H1 (cell line): ENCODE measurements around the gene ZNF555. TPM values are rescaled to one million over a fixed set of nuclear protein-coding genes. Genes with fewer than 3 reads are reported as not detected.

Experiments
- CTCF ChIA-PET: fragments of 300-600 bp; sonication (Branson Sonifier 250); formaldehyde crosslinking; loops from one replicate; lab custom pipeline; 2021; ENCODE audit not compliant: partially characterized antibody; lab: Charles Lee
- POLR2A ChIA-PET: fragments of 300-600 bp; sonication (Branson Sonifier 250); formaldehyde crosslinking; loops from one replicate; lab custom pipeline; 2021; ENCODE audit warnings: inconsistent platforms; ENCODE audit not compliant: partially characterized antibody; lab: Charles Lee
- DNase-seq, 2 experiments: peaks; one replicate each; pipeline versions ENCODE4 v3.0.0 to v3.0.0-alpha.2; 2010 to 2022; ENCODE audit warnings: low spot score in 2 of 2, low read depth in 1 of 2, mixed read lengths in 1 of 2
- FAIRE-seq: peaks from 2 replicates; lab custom pipeline; 2011; peaks lifted over from hg19 to GRCh38; lab: Jason Lieb, UNC
- H2AFZ ChIP-seq: 2 replicates; pipeline ENCODE4 v1.8.1; 2012; ENCODE audit warnings: low read length, inconsistent platforms
- H2AK5ac ChIP-seq: 2 replicates; pipeline ENCODE4 v1.6.1; 2013; ENCODE audit warnings: low read depth, low read length
- H2BK120ac ChIP-seq: replicated peaks from 2 replicates; pipeline ENCODE3; 2013; ENCODE audit warnings: low read depth, low read length, inconsistent platforms
- H2BK12ac ChIP-seq: 2 replicates; pipeline ENCODE4 v1.6.1; 2013; ENCODE audit warnings: low read depth, low read length
- H2BK15ac ChIP-seq: 2 replicates; pipeline ENCODE4 v1.6.1; 2013; ENCODE audit warnings: low read length
- H2BK20ac ChIP-seq: 2 replicates; pipeline ENCODE4 v1.6.1; 2013; ENCODE audit warnings: low read length
- H2BK5ac ChIP-seq: 2 replicates; pipeline ENCODE4 v1.6.1; 2013; ENCODE audit warnings: low read depth, low read length
- H3K14ac ChIP-seq: 2 replicates; pipeline ENCODE4 v1.6.1; 2013; ENCODE audit warnings: inconsistent platforms; ENCODE audit not compliant: insufficient read length
- H3K18ac ChIP-seq: 2 replicates; pipeline ENCODE4 v1.6.1; 2013; ENCODE audit warnings: low read length; ENCODE audit errors: extremely low read depth
- H3K23ac ChIP-seq: 2 replicates; pipeline ENCODE4 v1.6.1; 2013; ENCODE audit warnings: inconsistent platforms; ENCODE audit not compliant: insufficient read length
- H3K23me2 ChIP-seq: 2 replicates; pipeline ENCODE4 v1.6.1; 2013; ENCODE audit warnings: low read depth, low read length
- H3K27ac ChIP-seq: 2 replicates; pipeline ENCODE4 v1.6.1; 2011; ENCODE audit warnings: low read depth, low read length, inconsistent platforms
- H3K27me3 ChIP-seq, 4 experiments: replicated peaks in 1 of 4; 1 replicate in 1 of 4; 2 replicates in 3 of 4; pipeline versions ENCODE4 v1.6.1 to v1.8.1; 2011 to 2013; ENCODE audit warnings: low read length in 3 of 4, mild to moderate bottlenecking in 3 of 4, inconsistent platforms in 2 of 4, mixed read lengths in 2 of 4, moderate library complexity in 1 of 4; ENCODE audit not compliant: control insufficient read depth in 3 of 4, insufficient read depth in 3 of 4; ENCODE audit errors: extremely low read depth in 1 of 4
- H3K36me3 ChIP-seq, 4 experiments: 2 replicates each; pipeline versions ENCODE4 v1.6.1 to v1.8.1; 2011 to 2013; ENCODE audit warnings: mild to moderate bottlenecking in 4 of 4, low read length in 3 of 4, moderate library complexity in 2 of 4, control low read depth in 1 of 4, inconsistent platforms in 1 of 4; ENCODE audit not compliant: insufficient read depth in 4 of 4, control insufficient read depth in 2 of 4
- H3K4ac ChIP-seq: replicated peaks from 2 replicates; pipeline ENCODE3; 2013; ENCODE audit warnings: low read length, low read depth, mixed read lengths, inconsistent platforms; ENCODE audit not compliant: insufficient read length
- H3K4me1 ChIP-seq, 4 experiments: replicated peaks in 1 of 4; 1 replicate in 1 of 4; 2 replicates in 3 of 4; pipeline versions ENCODE4 v1.6.1 to v1.8.1; 2011 to 2013; ENCODE audit warnings: low read length in 3 of 4, inconsistent platforms in 2 of 4, mixed read lengths in 1 of 4; ENCODE audit not compliant: insufficient read depth in 4 of 4, control insufficient read depth in 3 of 4
- H3K4me2 ChIP-seq, 2 experiments: 2 replicates each; pipeline versions ENCODE4 v1.6.1 to v1.8.1; 2011 to 2013; ENCODE audit warnings: low read depth in 2 of 2, low read length in 2 of 2, control low read depth in 1 of 2, inconsistent platforms in 1 of 2, mild to moderate bottlenecking in 1 of 2; ENCODE audit not compliant: insufficient read depth in 1 of 2
- H3K4me3 ChIP-seq, 4 experiments: fragments of 200-600, 300-600 bp in 1 of 4; sonication (generic), shearing (Covaris generic), sonication (Bioruptor Twin) in 1 of 4; 2 replicates each; pipeline versions ENCODE4 v1.5.1 to v1.8.1; 2011 to 2016; ENCODE audit warnings: low read length in 4 of 4, low read depth in 3 of 4, control low read depth in 2 of 4, inconsistent platforms in 2 of 4, mild to moderate bottlenecking in 2 of 4, mixed read lengths in 1 of 4, moderate library complexity in 1 of 4; ENCODE audit not compliant: insufficient read depth in 2 of 4; ENCODE audit errors: extremely low read depth in 1 of 4
- H3K56ac ChIP-seq: replicated peaks from 2 replicates; pipeline ENCODE3; 2013; ENCODE audit warnings: low read depth, mild to moderate bottlenecking, mixed read lengths, low read length, inconsistent platforms; ENCODE audit not compliant: insufficient read length
- H3K79me1 ChIP-seq: 2 replicates; pipeline ENCODE4 v1.6.1; 2013; ENCODE audit warnings: low read depth, low read length, control low read depth
- H3K79me2 ChIP-seq, 2 experiments: 2 replicates each; pipeline versions ENCODE4 v1.6.1 to v1.8.1; 2012 to 2013; ENCODE audit warnings: low read length in 2 of 2, mild to moderate bottlenecking in 2 of 2, inconsistent platforms in 1 of 2; ENCODE audit not compliant: insufficient read depth in 2 of 2, control insufficient read depth in 1 of 2
- H3K9ac ChIP-seq, 4 experiments: replicated peaks in 1 of 4; 1 replicate in 1 of 4; 2 replicates in 3 of 4; pipeline versions ENCODE4 v1.6.1 to v1.8.1; 2011 to 2013; ENCODE audit warnings: low read depth in 3 of 4, low read length in 3 of 4, control low read depth in 2 of 4, mild to moderate bottlenecking in 2 of 4, moderate library complexity in 2 of 4, inconsistent platforms in 1 of 4; ENCODE audit errors: extremely low read depth in 1 of 4
- H3K9me3 ChIP-seq, 2 experiments: 2 replicates each; pipeline versions ENCODE4 v1.6.1 to v1.8.1; 2012 to 2013; ENCODE audit warnings: mild to moderate bottlenecking in 2 of 2, moderate library complexity in 2 of 2, control low read depth in 1 of 2, inconsistent platforms in 1 of 2, low read depth in 1 of 2, low read length in 1 of 2, mixed read lengths in 1 of 2; ENCODE audit not compliant: insufficient read depth in 2 of 2
- H4K20me1 ChIP-seq, 2 experiments: replicated peaks in 1 of 2; 2 replicates each; pipeline versions ENCODE3 to v1.8.1; 2011 to 2013; ENCODE audit warnings: inconsistent platforms in 2 of 2, low read length in 2 of 2, mild to moderate bottlenecking in 1 of 2; ENCODE audit not compliant: insufficient read depth in 2 of 2, control insufficient read depth in 1 of 2
- H4K5ac ChIP-seq: 2 replicates; pipeline ENCODE4 v1.6.1; 2013; ENCODE audit warnings: low read length, low read depth, mixed read lengths, inconsistent platforms; ENCODE audit not compliant: insufficient read length
- H4K8ac ChIP-seq: 2 replicates; pipeline ENCODE4 v1.8.0; 2013; ENCODE audit warnings: mild to moderate bottlenecking, moderate library complexity, low read length, inconsistent platforms; ENCODE audit not compliant: insufficient read depth; ENCODE audit errors: extremely low read depth
- H4K91ac ChIP-seq: replicated peaks from 2 replicates; pipeline ENCODE3; 2013; ENCODE audit warnings: low read length, mixed read lengths, inconsistent platforms; ENCODE audit not compliant: insufficient read length
- BRCA1 ChIP-seq: IDR thresholded peaks from 2 replicates; pipeline ENCODE4 v1.6.1; 2012; ENCODE audit warnings: low read depth, low read length, improper control_type of control experiment
- CREB1 ChIP-seq: IDR thresholded peaks from 2 replicates; pipeline ENCODE4 v1.6.1; 2012; ENCODE audit warnings: inconsistent platforms
- CTBP2 ChIP-seq: IDR thresholded peaks from 2 replicates; pipeline ENCODE4 v1.7.0; 2011; ENCODE audit warnings: borderline replicate concordance, mild to moderate bottlenecking, moderate library complexity, mixed read lengths, low read length; ENCODE audit not compliant: insufficient read depth, insufficient read length
- HDAC6 ChIP-seq: IDR thresholded peaks from one replicate; pipeline ENCODE4 v1.7.1; 2012; ENCODE audit warnings: low read depth, mild to moderate bottlenecking, inconsistent platforms, low read length, moderate library complexity
- JUND ChIP-seq: IDR thresholded peaks from 2 replicates; pipeline ENCODE4 v1.6.1; 2011; ENCODE audit warnings: mild to moderate bottlenecking, improper control_type of control experiment, low read length
- PHF8 ChIP-seq: fragments of 200-600 bp; sonication (generic); conservative IDR thresholded peaks from 2 replicates; pipeline ENCODE4 v1.7.1; 2012; ENCODE audit warnings: low read depth, mild to moderate bottlenecking, inconsistent platforms, low read length, moderate library complexity
- POU5F1 ChIP-seq: IDR thresholded peaks from 2 replicates; pipeline ENCODE4 v1.6.1; 2011; ENCODE audit warnings: low read depth, mild to moderate bottlenecking, low read length, moderate library complexity
- RAD21 ChIP-seq, 2 experiments: IDR thresholded peaks in 1 of 2; conservative IDR thresholded peaks in 1 of 2; 2 replicates each; pipeline ENCODE4 v1.6.1; 2011; ENCODE audit warnings: low read depth in 2 of 2, low read length in 2 of 2, improper control_type of control experiment in 1 of 2, inconsistent platforms in 1 of 2, mild to moderate bottlenecking in 1 of 2, moderate library complexity in 1 of 2
- SIX5 ChIP-seq: IDR thresholded peaks from 2 replicates; pipeline ENCODE4 v1.6.1; 2011; ENCODE audit warnings: mild to moderate bottlenecking, low read depth, low read length
- SP2 ChIP-seq: IDR thresholded peaks from 2 replicates; pipeline ENCODE4 v1.6.1; 2012; ENCODE audit warnings: mild to moderate bottlenecking, low read length, inconsistent platforms
- WGBS, 2 experiments: shearing (Covaris generic) in 1 of 2; methylation state at CpG; one replicate each; pipeline versions ENCODE4 v1.1.6 to v1.1.7; 2013 to 2015; ENCODE audit warnings: low lambda C conversion rate in 2 of 2, mixed read lengths in 2 of 2, inconsistent platforms in 1 of 2, low coverage in 1 of 2, missing lambda C conversion rate in 1 of 2; ENCODE audit not compliant: insufficient replicate concordance in 2 of 2, insufficient coverage in 1 of 2, insufficient read length in 1 of 2; ENCODE audit errors: extremely low coverage in 1 of 2, missing lambda C conversion rate in 1 of 2; 5-methylcytosine and 5-hydroxymethylcytosine counted together
- polyA plus RNA-seq, 7 experiments: library from polyadenylated mRNA; depleted of rRNA in 3 of 7; stranded (reverse) in 5 of 7; unstranded in 2 of 7; fragments of >200 nt in 5 of 7; fragments of 200-250 nt in 2 of 7; gene quantifications; 1 replicate in 5 of 7; 2 replicates in 1 of 7; 4 replicates in 1 of 7; pipeline versions ENCODE4 v1.2.1 to v1.2.3, GENCODE V29; 2011 to 2013; ENCODE audit warnings: missing spikeins in 2 of 7, mixed read lengths in 2 of 7
- total RNA-seq: library from RNA; stranded (reverse); fragmentation: NEBNext Ultra II Directional; extraction: Animal tissue kit (Norgen Biotek cat#: 25700); gene quantifications from 2 replicates; pipeline ENCODE4 v1.2.1, GENCODE V29; 2021

ZNF555 gene
- total and polyA plus RNA-seq, 2 of the 8 experiments (the other 6 are each of a cell fraction or from before 2014, with no cell fraction given): 1.6 to 5.7 TPM

DNA sequence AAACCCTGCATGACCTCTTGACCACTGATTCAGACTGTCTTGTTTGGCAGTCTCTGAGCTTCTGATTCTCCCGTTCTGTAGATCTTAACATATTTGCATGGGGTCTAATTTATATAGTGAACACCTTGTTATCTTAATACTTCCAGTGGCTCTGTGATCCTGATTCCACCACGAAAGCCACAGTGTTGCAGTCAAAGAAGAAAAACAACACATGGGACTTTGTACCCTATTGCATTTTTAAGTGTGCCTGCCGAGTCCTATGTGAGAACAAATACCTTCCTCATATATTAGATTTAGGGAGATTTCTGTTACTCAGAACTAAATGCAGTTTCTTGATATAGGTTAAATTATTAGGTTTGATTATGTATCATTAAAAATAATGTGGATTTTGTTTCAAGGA lies 13.6 kb downstream of the ZNF555 start:
- Histone ChIP-seq H4K91ac (no peak overlapping the region), H2AK5ac (no peak overlapping the region), H4K5ac (no peak overlapping the region), H3K4me2 (no peak overlapping the region), H4K8ac (no peak overlapping the region), H3K9ac (no peak overlapping the region), H3K9me3 (peaks cover 77 to 89% of the 10 kb centered on the region in 2 experiments), H2BK120ac (no peak overlapping the region), H3K56ac (no peak overlapping the region), H2BK15ac (no peak overlapping the region), H3K27ac (no peak overlapping the region), H2AFZ (no peak overlapping the region), H3K23ac (no peak overlapping the region), H2BK20ac (no peak overlapping the region), H3K36me3 (peaks cover 12 to 48% (median 36%) of the 10 kb centered on the region in 4 experiments), H3K79me1 (no peaks in the 10 kb centered on the region), H3K18ac (no peak overlapping the region), H3K23me2 (no peaks in the 10 kb centered on the region), H3K79me2 (no peaks in the 10 kb centered on the region; a peak in 1 of 4 replicates), H4K20me1 (no peaks in the 10 kb centered on the region), H3K27me3 (no peaks in the 10 kb centered on the region; a peak in 1 of 7 replicates), H3K14ac (no peak overlapping the region), H2BK5ac (no peak overlapping the region), H3K4me3 (no peak overlapping the region), H3K4ac (no peak overlapping the region), H3K4me1 (no peaks in the 10 kb centered on the region), H2BK12ac (no peak overlapping the region)
- TF ChIP-seq SIX5: no peak
- no peak for TF ChIP-seq RAD21 (IDR thresholded peaks at IDR 0.05 in 1 of 2, conservative IDR thresholded peaks at IDR 0.05 in 1 of 2; ENCODE audit: low read depth in 2 of 2, low read length in 2 of 2)
- no peak for TF ChIP-seq POU5F1
- TF ChIP-seq CTBP2: no peak
- TF ChIP-seq SP2: no peak
- no peak for TF ChIP-seq PHF8
- TF ChIP-seq JUND: no peak
- TF ChIP-seq CREB1: no peak
- TF ChIP-seq HDAC6: no peak
- no peak for TF ChIP-seq BRCA1
- no peak for DNase-seq
- ChIA-PET POLR2A (no interaction called here), CTCF (interaction anchor here (1.4 kb wide), 1 partner anchor 13 kb away, joined by 6 read pairs; the partner anchor contains the start of gene ZNF555)
- FAIRE-seq: no peak
- WGBS, 2 experiments: 85% methylated on average over 3 of the region's 3 CpGs; no CpG with 5 or more reads in 1 of the 2 experiments
